GM19395 (cell line): ENCODE results near the gene MRRF.
"Not testable (repeated sequence)": the region's sequence is repeated elsewhere in the genome, so short reads cannot be mapped to it uniquely, and the experiment has no call there.

ENCODE experiments used
- ATAC-seq: cut with Tn5 transposase; IDR thresholded peaks from one replicate; pipeline ENCODE4 v1.9.1; 2021; ENCODE audit warnings: mild to moderate bottlenecking, moderate library complexity; ENCODE audit not compliant: unreplicated experiment

Gene MRRF

GRCh38 chr9:122350577-122351355, 86.1 kb downstream of the MRRF start:
- ATAC-seq, result peak; percentile 74

GRCh38 chr9:122354536-122355199, 90.0 kb downstream of the MRRF start:
- ATAC-seq, result no peak

- no peak for ATAC-seq
Observed at GRCh38 chr9:122355336-122355875, 90.7 kb downstream of the MRRF start.

- ATAC-seq, result no peak
Observed at GRCh38 chr9:122356627-122357026, 91.9 kb downstream of the MRRF start.

GRCh38 chr9:122360891-122361290, 96.2 kb downstream of the MRRF start:
- no peak for ATAC-seq

- ATAC-seq, result not testable (repeated sequence)
Observed at GRCh38 chr9:122363131-122363530, 98.4 kb downstream of the MRRF start.

GRCh38 chr9:122364117-122364782, 99.6 kb downstream of the MRRF start:
- ATAC-seq, result no peak

- no peak for ATAC-seq
Observed at GRCh38 chr9:122364783-122365150, 100.1 kb downstream of the MRRF start.

- ATAC-seq, result no peak
Observed at GRCh38 chr9:122366074-122366660, 101.5 kb downstream of the MRRF start.

- ATAC-seq, result no peak
Observed at GRCh38 chr9:122367065-122367464, 102.4 kb downstream of the MRRF start.

GRCh38 chr9:122367774-122368460, 103.2 kb downstream of the MRRF start:
- no peak for ATAC-seq

- no peak for ATAC-seq
Observed at GRCh38 chr9:122368642-122369041, 104.0 kb downstream of the MRRF start.

GRCh38 chr9:122370303-122370702, 105.6 kb downstream of the MRRF start:
- no peak for ATAC-seq

- ATAC-seq, result no peak
Observed at GRCh38 chr9:122370869-122371755, 106.4 kb downstream of the MRRF start, which contains the start of gene PTGS1. TSS of gene PTGS1 (plus strand) at chr9:122371024. CDS start at chr9:122371085, 61 bp downstream.

- ATAC-seq, result no peak
Observed at GRCh38 chr9:122371846-122372245, 107.2 kb downstream of the MRRF start.

GRCh38 chr9:122372856-122373845, 108.5 kb downstream of the MRRF start:
- no peak for ATAC-seq

- no peak for ATAC-seq
Observed at GRCh38 chr9:122374885-122375420, 110.3 kb downstream of the MRRF start.

- no peak for ATAC-seq
Observed at GRCh38 chr9:122376796-122377195, 112.1 kb downstream of the MRRF start.
